Panc1 (cell line): Measurements from ENCODE around the gene SMOC2.

Source experiments
- POLR2AphosphoS5 ChIP-seq: IDR thresholded peaks from 2 replicates; pipeline ENCODE4 v1.6.1; 2012; ENCODE audit warnings: mild to moderate bottlenecking, low read depth, low read length, moderate library complexity
- TCF7L2 ChIP-seq: IDR thresholded peaks from 2 replicates; pipeline ENCODE4 v1.6.1; 2011; ENCODE audit warnings: mild to moderate bottlenecking, low read depth, low read length, inconsistent platforms
- TF ChIP-seq, protein P1 (sequence below): fragments of 450-650 bp; IDR thresholded peaks from 2 replicates; pipeline ENCODE4 v1.5.1; 2017; ENCODE audit warnings: mild to moderate bottlenecking
- TF ChIP-seq, protein P2 (sequence below), 2 experiments: IDR thresholded peaks; 2 replicates each; pipeline ENCODE4 v1.6.1; 2011 to 2012; ENCODE audit warnings: low read depth in 2 of 2, control low read depth in 1 of 2, low read length in 1 of 2, mild to moderate bottlenecking in 1 of 2, moderate library complexity in 1 of 2; ENCODE audit not compliant: insufficient read depth in 1 of 2

DNA sequence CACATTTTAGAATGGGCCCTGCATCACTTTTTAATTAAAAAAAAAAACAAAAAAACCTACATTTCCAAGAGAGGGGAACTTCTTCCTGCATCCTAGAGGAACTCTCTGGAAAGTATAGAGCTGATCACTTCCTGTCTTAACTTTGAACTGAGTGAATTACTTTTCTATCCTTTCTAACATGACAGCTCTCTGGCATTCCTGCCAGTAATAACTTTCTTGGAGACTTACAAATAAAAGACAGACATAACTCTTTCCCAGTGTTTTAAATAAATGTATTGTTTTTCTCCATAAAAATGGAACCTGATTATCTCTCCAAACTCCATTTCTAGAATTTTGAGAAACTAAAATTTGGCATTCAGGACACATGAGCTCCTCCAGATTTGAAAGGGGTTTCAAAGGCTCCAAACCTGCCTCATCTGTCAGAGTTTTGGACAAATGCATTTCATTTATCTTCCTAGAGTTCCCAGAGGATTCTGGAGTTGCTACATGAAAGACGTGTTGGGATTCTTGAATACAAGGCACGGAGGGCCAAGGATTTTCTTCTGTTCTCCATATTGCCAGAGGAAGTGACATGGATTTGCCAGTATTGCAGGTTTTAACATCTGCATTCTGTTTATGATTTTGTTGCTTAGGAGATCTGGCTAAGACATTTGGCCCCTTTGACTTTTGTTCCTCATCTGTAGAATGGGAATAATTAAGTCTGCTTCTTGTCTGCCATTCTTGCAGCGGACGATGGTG, 2.0 kb upstream of the SMOC2 start:
- TF ChIP-seq, protein P1, sequence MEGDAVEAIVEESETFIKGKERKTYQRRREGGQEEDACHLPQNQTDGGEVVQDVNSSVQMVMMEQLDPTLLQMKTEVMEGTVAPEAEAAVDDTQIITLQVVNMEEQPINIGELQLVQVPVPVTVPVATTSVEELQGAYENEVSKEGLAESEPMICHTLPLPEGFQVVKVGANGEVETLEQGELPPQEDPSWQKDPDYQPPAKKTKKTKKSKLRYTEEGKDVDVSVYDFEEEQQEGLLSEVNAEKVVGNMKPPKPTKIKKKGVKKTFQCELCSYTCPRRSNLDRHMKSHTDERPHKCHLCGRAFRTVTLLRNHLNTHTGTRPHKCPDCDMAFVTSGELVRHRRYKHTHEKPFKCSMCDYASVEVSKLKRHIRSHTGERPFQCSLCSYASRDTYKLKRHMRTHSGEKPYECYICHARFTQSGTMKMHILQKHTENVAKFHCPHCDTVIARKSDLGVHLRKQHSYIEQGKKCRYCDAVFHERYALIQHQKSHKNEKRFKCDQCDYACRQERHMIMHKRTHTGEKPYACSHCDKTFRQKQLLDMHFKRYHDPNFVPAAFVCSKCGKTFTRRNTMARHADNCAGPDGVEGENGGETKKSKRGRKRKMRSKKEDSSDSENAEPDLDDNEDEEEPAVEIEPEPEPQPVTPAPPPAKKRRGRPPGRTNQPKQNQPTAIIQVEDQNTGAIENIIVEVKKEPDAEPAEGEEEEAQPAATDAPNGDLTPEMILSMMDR: no peak
- TF ChIP-seq POLR2AphosphoS5: no peak
- TF ChIP-seq, protein P2, sequence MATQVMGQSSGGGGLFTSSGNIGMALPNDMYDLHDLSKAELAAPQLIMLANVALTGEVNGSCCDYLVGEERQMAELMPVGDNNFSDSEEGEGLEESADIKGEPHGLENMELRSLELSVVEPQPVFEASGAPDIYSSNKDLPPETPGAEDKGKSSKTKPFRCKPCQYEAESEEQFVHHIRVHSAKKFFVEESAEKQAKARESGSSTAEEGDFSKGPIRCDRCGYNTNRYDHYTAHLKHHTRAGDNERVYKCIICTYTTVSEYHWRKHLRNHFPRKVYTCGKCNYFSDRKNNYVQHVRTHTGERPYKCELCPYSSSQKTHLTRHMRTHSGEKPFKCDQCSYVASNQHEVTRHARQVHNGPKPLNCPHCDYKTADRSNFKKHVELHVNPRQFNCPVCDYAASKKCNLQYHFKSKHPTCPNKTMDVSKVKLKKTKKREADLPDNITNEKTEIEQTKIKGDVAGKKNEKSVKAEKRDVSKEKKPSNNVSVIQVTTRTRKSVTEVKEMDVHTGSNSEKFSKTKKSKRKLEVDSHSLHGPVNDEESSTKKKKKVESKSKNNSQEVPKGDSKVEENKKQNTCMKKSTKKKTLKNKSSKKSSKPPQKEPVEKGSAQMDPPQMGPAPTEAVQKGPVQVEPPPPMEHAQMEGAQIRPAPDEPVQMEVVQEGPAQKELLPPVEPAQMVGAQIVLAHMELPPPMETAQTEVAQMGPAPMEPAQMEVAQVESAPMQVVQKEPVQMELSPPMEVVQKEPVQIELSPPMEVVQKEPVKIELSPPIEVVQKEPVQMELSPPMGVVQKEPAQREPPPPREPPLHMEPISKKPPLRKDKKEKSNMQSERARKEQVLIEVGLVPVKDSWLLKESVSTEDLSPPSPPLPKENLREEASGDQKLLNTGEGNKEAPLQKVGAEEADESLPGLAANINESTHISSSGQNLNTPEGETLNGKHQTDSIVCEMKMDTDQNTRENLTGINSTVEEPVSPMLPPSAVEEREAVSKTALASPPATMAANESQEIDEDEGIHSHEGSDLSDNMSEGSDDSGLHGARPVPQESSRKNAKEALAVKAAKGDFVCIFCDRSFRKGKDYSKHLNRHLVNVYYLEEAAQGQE (IDR thresholded peaks at IDR 0.05; ENCODE audit: insufficient read depth in 1 of 2, low read depth in 2 of 2, low read length in 1 of 2): no peak
- no peak for TF ChIP-seq TCF7L2
